Fibroblast of skin of left quadriceps (primary cell): ENCODE data around the gene TNNT1.

ENCODE experiments used
- DNase-seq, 2 experiments: peaks; one replicate each; pipeline ENCODE4 v3.0.0-alpha.2; 2013; ENCODE audit warnings: low read depth in 2 of 2

Gene TNNT1

DNA sequence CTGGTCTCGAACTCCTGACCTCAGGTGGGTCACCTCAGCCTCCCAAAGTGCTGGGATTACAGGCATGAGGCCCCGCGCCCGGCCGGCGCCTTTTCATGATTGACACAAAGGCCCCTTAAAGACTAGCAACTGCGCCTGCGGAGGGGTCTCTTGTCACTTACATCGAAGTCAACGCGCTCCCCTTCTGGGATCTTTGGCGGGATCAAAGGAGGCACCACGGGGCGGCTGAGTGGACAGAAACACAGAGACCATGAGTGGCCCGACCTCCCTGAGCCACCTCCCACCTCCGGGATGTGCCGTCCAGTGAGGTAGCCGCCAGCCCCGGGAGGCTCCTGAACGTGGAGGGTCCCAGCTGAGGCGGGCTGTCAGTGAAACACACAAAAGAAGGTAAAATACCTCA lies 7.3 kb downstream of the TNNT1 start:
- no peak for DNase-seq

DNA sequence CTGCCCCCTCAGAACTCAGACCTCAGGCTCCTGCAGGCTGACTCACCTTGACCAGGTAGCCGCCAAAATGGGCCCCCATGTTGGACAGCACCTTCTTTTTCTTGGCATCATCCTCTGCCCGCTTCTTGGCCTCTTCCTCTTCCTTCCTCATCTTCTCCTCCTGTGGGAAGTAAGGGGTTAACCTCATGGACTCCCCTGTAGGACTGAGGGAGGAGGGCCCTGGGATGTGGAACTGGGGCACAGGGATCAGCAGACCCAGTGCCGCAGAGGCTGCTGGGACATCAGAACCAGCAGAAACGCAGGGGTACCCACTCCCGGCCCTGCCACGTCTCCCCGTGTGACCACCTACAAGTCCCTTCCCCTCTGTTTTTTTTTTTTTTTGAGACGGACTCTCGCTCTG lies 11.1 kb downstream of the TNNT1 start:
- no peak for DNase-seq

DNA sequence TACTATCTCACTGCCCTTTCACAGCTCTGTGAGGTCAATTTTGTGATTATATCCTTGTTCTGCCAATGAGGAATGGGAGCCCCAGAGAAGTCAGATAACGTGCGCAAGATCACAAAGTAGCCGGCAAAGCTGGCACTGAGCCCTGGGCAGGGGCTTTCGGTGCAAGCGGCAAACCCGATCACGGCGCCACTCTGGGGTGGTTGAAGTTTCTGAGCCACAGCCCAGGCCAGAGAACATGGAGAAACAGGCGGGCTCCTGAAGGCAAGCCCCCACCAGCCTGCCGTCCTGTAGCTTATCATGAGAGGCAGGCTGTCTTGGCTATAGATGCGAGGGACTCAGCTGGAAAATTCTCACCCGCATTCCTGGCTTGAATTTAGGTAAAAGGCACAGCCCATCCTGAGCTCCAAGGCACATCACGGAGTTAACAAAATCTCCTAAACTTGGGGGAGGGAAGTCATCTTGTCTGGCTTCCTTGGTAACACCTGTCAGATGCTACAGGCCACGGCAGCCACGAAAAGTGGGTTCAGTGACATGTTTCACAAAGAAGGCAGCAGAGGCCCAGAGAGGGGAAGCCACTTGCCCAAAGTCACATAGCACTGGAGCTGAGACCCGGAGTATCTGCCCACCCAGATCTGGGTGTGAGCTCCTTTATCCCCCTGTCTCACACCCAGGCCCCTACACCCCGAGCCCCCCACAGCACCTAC lies 12.5 kb downstream of the TNNT1 start:
- no peak for DNase-seq

DNA sequence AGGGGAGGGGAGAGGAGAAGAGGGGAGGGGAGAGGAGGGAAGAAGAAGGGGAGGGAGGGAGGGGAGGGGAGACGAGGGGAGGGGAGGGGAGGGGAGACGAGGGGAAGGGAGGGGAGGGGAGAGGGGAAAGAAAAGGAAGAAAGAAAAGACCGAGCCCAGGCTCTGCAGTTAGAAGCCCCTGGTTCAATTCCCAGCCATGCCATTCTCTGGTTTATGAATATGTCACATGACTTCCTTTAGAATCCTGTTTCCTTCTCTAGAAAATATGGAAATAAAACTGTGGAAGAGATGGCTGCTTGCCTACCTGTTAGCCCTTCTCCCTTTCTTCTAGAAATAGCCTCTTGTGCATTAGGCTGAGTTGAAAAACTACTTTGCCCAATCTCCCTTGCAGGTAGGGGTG lies 14.3 kb downstream of the TNNT1 start:
- DNase-seq: no peak

DNA sequence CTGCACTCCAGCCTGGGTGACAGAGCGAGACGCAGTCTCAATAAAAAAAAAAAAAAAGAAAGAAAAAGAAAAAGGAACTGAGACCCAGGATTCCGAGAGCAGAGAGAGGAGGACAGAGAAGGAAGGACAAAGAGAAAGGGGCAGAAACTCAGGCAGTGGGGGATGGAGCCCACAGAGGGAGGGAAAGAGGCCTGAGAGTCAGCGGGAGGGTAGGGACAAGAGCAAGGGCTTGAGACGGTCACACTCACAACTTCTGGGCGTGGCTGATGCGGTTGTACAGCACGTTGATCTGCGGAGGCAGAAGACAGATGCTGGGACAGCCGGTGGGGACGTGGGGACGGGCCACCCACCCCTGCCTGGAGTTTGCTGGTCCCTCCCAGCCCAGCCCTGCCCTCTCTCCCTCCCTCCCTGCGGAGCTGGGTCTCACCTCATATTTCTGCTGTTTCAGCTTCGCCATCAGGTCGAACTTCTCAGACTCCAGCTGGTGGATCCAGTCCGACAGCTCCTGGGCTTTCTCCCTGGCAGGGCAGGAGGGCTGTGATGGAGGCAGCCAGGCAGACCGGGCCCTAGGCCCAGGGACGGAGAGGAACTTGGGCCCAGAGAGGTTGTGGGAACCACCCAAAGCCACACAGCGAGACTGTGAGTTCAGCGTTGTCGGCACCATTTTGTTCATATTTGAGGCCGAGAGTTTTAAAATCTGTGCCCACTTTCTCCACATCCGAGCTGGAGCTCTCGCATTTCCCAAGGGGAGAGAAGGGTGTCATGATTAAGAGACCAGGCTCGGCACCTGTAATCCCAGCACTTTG lies 15.2 kb downstream of the TNNT1 start:
- DNase-seq: no peak

DNA sequence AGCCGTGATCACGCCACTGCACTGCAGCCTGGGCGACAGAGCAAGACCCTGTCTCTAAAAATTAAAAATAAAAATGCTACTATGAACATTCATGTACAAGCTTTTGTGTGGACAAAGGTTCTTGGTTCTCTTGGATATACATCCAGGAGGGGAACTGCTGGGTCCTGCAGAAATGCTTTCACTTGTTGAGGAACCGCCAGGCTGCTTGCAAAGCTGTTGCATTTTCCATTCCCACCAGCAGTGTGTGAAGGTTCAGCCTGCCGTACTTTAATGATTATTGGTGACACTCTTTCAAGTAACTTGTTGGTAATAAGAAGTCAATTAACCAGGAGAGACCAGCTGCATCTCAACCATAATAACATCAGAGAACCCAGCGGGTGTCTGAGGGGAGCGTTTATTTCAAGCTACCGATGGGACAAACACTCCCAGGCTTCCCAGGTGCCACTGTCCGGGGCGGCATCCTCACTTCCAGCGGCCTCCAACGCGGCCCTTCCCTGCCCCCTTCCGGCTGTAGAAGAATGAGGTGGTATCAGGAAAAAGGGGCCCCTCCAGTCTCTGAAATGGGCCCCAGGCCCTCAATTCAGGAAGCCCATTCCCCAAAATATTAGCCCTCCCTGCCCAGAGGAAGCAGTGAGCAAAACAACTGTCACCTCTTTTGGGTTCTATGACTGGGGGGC lies 16.4 kb downstream of the TNNT1 start:
- DNase-seq: no peak

DNA sequence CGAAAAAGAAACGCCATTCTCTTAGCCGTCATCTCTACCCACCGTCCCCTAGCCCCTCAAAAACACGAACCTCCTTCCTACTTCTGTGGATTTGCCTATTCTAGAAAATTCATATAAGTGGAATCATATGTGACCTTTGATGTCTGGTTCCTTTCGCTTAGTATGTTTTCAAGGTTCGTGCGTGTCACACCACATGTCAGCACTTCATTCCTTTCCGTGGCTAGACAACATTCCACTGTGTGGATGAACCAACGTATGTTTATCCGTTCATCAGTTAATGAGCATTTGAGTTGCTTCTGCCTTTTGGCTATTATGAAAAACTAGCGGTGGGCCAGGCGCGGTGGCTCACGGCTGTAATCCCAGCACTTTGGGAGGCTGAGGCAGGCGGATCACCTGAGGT lies 17.6 kb downstream of the TNNT1 start:
- peak; percentile 63 to 64 for DNase-seq

DNA sequence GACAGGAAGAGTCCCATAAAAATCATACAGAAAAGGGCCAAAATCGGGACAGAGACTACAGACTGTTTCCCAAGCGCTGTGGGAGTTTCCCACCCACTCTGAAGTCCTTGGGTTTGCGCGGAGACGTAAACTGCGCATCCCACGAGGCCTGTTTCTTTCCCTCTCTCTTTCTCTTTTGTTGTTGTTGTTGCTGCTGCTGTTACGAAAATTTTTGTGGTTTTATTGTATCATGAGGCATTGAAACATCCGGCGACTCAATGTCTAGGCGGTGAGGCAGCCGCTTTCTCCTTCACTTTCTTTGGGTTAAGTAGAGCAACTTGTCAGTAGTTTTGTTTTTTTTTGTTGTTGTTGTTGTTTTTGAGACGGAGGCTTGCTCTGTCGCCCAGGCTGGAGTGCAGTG lies 30.0 kb downstream of the TNNT1 start:
- no peak for DNase-seq

DNA sequence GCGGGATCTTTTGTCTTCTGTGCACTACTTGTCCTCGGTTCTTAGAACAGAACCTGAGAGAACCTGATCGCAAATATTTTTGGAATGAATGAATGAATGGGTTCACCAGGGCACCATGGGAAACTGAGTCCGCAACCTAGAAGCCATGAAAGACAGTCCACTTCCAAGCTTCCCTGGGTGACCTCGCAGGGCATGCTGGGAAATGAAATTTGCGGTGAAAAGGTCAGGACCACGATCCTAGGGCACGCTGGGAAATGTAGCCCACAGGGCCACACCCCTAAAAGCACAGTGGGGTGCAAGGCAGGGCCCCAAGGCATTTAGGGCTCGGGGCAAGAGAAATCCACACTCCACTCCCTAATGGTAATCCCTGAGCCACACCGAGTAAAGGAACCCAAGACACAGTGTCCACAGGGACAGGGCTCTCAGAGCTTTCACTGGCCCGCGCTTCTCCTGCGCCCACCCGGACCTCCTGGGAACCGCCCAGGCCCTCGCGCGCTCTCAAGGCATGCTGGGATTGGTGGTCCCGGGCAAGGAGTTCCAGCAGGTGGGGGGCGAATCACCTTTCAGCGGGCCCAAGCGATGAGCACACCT lies 30.5 kb downstream of the TNNT1 start:
- DNase-seq: no peak

DNA sequence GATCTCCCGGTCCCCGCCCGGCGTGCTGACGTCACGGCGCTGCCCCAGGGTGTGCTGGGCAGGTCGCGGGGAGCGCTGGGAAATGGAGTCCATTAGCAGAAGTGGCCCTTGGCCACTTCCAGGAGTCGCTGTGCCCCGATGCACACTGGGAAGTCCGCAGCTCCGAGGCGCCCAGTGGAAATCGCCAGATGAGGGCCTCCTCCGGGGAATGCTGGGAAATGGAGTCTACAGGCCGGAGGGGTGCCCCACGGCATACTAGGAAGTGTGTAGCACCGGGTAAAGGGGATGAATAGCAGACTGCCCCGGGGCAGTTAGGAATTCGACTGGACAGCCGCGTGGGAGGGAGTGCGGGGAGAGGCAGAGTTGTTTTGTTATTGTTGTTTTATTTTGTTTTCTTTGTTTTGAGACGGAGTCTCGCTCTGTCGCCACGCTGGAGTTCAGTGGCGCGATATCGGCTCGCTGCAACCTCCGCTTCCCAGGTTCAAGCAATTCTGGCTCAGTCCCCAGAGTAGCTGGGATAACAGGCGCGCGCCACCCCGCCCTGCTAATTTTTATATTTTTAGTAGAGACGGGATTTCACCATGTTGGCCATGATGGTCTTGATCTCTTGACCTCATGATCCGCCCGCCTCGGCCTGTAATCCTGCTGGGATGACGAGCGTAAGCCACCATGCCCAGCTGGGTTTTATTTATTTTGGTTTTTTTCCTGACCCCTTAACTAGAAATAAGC lies 31.2 kb downstream of the TNNT1 start:
- peak; percentile 96 to 98 for DNase-seq

DNA sequence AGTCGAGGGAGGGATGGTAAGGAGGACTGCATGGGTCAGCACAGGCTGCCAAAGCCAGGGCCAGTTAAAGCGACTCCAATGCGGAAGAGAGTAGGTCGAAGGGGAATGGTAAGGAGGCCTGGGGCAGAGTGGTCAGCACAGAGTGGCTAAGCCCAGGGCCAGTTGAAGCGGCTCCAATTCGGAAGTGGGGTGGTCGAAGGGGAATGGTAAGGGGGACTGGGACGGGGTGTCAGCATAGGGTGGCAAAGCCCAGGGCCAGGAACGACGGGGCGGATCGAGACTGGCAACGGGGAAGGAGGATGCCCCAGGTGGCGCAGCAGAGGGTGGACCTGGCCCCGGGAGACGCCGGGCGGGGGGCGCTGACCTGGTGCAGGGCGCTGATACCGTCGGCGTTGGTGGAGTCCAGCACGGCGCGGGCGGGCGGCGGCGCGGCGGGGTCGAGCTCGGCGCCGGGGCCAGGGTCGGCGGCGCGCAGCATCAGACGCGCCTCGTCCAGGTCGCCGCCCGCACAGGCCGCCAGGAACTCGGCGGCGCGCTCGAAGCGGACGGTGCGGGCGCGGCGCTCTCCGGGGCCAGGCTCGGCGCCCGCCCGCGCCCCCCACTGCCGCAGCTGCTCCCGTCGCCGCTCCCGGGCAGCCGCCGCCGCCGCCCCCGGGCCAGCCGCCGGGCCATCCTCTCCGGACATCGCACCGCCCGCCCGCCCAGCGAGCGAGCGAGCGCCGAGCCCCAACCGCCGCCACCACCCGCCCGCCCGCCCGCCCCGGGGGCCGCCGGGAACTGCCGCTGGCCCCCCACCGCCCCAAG lies 31.9 kb downstream of the TNNT1 start, which contains the start of gene PPP1R12C:
Gene PPP1R12C (minus strand): TSS at position 779 of the 804 bp plus-strand sequence. CDS start 94 bp downstream, at position 685.
- no peak for DNase-seq

DNA sequence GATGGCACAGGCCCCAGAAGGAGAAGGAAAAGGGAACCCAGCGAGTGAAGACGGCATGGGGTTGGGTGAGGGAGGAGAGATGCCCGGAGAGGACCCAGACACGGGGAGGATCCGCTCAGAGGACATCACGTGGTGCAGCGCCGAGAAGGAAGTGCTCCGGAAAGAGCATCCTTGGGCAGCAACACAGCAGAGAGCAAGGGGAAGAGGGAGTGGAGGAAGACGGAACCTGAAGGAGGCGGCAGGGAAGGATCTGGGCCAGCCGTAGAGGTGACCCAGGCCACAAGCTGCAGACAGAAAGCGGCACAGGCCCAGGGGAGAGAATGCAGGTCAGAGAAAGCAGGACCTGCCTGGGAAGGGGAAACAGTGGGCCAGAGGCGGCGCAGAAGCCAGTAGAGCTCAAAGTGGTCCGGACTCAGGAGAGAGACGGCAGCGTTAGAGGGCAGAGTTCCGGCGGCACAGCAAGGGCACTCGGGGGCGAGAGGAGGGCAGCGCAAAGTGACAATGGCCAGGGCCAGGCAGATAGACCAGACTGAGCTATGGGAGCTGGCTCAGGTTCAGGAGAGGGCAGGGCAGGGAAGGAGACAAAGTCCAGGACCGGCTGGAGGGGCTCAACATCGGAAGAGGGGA lies 32.7 kb downstream of the TNNT1 start:
- DNase-seq: no peak

DNA sequence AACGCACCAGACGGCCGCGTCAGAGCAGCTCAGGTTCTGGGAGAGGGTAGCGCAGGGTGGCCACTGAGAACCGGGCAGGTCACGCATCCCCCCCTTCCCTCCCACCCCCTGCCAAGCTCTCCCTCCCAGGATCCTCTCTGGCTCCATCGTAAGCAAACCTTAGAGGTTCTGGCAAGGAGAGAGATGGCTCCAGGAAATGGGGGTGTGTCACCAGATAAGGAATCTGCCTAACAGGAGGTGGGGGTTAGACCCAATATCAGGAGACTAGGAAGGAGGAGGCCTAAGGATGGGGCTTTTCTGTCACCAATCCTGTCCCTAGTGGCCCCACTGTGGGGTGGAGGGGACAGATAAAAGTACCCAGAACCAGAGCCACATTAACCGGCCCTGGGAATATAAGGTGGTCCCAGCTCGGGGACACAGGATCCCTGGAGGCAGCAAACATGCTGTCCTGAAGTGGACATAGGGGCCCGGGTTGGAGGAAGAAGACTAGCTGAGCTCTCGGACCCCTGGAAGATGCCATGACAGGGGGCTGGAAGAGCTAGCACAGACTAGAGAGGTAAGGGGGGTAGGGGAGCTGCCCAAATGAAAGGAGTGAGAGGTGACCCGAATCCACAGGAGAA lies 33.5 kb downstream of the TNNT1 start:
- no peak for DNase-seq

DNA sequence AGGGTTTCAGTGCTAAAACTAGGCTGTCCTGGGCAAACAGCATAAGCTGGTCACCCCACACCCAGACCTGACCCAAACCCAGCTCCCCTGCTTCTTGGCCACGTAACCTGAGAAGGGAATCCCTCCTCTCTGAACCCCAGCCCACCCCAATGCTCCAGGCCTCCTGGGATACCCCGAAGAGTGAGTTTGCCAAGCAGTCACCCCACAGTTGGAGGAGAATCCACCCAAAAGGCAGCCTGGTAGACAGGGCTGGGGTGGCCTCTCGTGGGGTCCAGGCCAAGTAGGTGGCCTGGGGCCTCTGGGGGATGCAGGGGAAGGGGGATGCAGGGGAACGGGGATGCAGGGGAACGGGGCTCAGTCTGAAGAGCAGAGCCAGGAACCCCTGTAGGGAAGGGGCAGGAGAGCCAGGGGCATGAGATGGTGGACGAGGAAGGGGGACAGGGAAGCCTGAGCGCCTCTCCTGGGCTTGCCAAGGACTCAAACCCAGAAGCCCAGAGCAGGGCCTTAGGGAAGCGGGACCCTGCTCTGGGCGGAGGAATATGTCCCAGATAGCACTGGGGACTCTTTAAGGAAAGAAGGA lies 34.4 kb downstream of the TNNT1 start:
- DNase-seq: no peak

DNA sequence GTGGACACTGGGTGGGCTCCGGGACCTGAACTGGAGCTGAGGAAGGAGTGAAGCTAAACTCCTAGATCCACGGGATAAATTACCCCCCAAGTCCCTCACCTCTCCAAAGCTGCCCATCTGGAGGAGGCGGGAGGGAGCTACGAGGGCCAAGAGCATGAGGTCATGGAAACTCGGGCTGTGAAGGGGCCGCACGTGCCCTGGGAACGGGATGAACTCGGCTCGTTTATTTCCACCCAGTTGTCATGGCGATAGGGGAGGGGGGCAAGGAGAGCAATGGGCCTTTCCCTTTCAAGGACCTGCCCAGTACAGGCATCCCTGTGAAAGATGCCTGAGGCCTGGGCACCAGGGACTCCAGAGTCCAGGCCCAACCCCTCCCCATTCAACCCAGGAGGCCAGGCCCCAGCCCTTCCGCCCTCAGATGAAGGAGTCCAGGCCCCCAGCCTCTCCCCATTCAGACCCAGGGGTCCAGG lies 35.4 kb downstream of the TNNT1 start:
- DNase-seq: peak in 1 of 2 experiments; percentile 46

DNA sequence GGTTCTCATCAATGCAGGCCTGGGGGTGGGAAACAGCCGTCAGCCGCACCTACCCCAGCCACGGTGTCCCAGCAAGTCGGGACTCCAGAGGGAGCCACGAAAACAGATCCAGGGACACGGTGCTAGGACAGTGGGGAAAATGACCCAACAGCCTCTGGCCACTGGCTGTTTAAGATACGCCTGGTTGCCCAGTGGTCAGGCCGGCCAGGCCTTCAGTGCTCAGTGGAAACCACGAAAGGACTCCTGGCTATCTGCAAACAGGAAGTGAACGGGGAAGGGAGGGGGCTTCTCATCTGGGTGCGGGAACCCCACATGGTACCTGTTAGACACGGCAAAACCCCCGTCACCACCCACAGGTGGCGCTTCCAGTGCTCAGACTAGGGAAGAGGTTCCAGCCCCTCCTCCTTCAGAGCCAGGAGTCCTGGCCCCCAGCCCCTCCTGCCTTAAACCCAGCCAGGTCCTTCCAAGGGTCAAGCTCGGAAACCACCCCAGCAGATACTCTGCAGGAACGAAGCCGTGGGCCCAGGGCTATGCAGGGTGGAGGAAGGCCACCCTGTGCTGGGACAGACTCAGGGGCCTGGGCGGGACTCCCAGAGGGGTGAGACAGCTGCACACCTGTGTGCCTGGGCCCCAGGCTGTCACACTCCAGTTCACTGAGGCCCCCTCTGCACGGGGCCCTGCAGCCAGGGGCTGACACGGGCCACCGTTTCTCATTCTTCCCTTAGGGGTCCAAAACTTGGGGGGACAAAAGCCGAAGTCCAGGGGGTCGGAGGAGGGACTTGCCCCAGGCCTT lies 36.0 kb downstream of the TNNT1 start:
- no peak for DNase-seq

DNA sequence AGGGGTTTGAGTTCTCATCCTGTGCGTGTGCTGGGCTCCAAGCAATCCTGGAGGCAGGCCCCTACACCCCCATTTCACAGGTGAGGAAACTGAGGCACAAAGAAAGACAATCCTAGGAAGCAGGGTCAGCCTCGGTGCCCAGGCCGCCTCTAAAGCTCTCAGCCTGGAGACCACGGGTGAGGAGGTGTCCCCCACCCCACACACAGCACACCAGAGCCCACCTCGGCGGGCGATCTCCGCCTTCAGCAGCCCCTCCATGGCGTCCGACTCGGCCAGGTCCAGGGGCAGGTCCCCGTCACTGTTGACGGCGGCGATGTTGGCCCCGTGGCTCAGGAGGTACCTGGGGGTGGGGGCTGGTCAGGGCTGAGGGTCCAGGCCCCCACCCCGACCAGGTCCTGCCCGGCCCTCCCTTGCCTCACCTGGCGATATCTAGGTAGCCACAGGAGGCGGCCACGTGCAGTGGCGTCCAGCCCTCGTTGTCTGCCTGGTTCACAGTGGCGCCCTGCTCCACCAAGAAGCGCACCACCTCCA lies 36.7 kb downstream of the TNNT1 start:
- no peak for DNase-seq

DNA sequence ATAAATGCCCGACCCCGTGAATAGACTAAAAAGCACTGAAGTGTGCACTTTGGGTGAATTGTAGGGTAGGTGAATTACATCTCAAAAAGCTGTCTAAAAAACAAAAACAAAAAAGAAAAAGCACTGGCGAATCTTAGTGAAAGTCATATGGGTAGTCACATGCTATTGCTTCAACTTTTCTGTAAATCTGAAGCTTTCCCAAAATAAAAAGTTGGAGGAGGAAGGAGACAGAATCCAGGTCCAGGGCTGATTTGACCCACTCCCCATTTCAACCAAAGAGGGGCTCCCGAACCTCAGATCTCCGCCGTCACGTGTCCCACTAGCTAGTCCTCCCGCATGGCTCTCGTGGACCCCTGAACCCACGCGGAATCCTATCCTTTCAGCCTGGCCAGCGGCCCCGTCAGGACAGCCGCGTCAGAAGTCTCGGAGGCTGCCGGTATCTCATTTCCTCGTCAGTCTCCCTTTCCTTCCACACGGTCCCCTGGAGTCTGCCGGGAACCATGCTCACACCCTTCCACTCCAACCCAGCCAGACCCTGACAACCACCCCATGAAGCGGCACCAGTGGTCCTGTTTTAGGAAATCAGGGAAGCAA lies 37.7 kb downstream of the TNNT1 start:
- no peak for DNase-seq
